BE2C (cell line): Measurements from ENCODE around the gene RNLS.

ENCODE experiments used
- DNase-seq: peaks from one replicate; pipeline ENCODE4 v3.0.0-alpha.2; 2020
- H3K27me3 ChIP-seq: fragments of 250-450 bp; sonication (Bioruptor Pico); 2 replicates; pipeline ENCODE4 v1.5.1; 2020; ENCODE audit warnings: mild to moderate bottlenecking
- H3K36me3 ChIP-seq: fragments of 250-450 bp; sonication (Bioruptor Pico); 2 replicates; pipeline ENCODE4 v1.5.1; 2020; ENCODE audit warnings: mild to moderate bottlenecking
- H3K4me1 ChIP-seq: fragments of 250-450 bp; sonication (Bioruptor Pico); 2 replicates; pipeline ENCODE4 v1.5.1; 2020
- H3K4me3 ChIP-seq: 2 replicates; pipeline ENCODE4 v1.5.1; 2011; ENCODE audit warnings: low read depth, low read length
- H3K9me3 ChIP-seq: fragments of 250-450 bp; sonication (Bioruptor Pico); 2 replicates; pipeline ENCODE4 v1.5.1; 2020
- CTCF ChIP-seq: IDR thresholded peaks from 2 replicates; pipeline ENCODE4 v1.5.1; 2012; ENCODE audit warnings: mild to moderate bottlenecking, low read depth, low read length

Gene RNLS

GRCh38 chr10:88274286-88274685, 308.8 kb downstream of the RNLS start:
- H3K36me3 ChIP-seq: no peaks in the 10 kb centered on the region
- no peak for TF ChIP-seq CTCF
- peaks cover 6% of the 10 kb centered on the region; the same call in 1 of the 2 replicates for H3K4me1 ChIP-seq
- H3K4me3 ChIP-seq: no peak overlapping the region
- H3K9me3 ChIP-seq: no peaks in the 10 kb centered on the region
- no peaks in the 10 kb centered on the region for H3K27me3 ChIP-seq
- DNase-seq: no peak

- no peaks in the 10 kb centered on the region for H3K9me3 ChIP-seq
- no peak for TF ChIP-seq CTCF
- H3K27me3 ChIP-seq: no peaks in the 10 kb centered on the region
- no peaks in the 10 kb centered on the region for H3K36me3 ChIP-seq
- peaks cover 6% of the 10 kb centered on the region; the same call in 1 of the 2 replicates for H3K4me1 ChIP-seq
- DNase-seq: no peak
- H3K4me3 ChIP-seq: no peak overlapping the region
Measured at GRCh38 chr10:88273567-88273966, 309.6 kb downstream of the RNLS start.

GRCh38 chr10:88271761-88272543, 311.2 kb downstream of the RNLS start:
- Histone ChIP-seq H3K4me1 (peaks cover 6% of the 10 kb centered on the region; the same call in 1 of the 2 replicates), H3K4me3 (no peak overlapping the region), H3K9me3 (no peaks in the 10 kb centered on the region), H3K36me3 (no peaks in the 10 kb centered on the region), H3K27me3 (no peaks in the 10 kb centered on the region)
- no peak for DNase-seq
- no peak for TF ChIP-seq CTCF

- Histone ChIP-seq H3K4me1 (peaks cover 6% of the 10 kb centered on the region; the same call in 1 of the 2 replicates), H3K27me3 (no peaks in the 10 kb centered on the region), H3K4me3 (no peak overlapping the region), H3K36me3 (no peaks in the 10 kb centered on the region), H3K9me3 (no peaks in the 10 kb centered on the region)
- TF ChIP-seq CTCF: no peak
- no peak for DNase-seq
Measured at GRCh38 chr10:88270871-88271713, 312.0 kb downstream of the RNLS start.

- H3K4me1 ChIP-seq: peaks cover 6% of the 10 kb centered on the region; the same call in 1 of the 2 replicates
- H3K36me3 ChIP-seq: no peaks in the 10 kb centered on the region
- no peak for TF ChIP-seq CTCF
- H3K4me3 ChIP-seq: no peak overlapping the region
- H3K27me3 ChIP-seq: no peaks in the 10 kb centered on the region
- no peak for DNase-seq
- no peaks in the 10 kb centered on the region for H3K9me3 ChIP-seq
Measured at GRCh38 chr10:88270061-88270808, 312.9 kb downstream of the RNLS start.
